GM12892 (cell line): ENCODE measurements around the gene AKAP10.
"Not testable (repeated sequence)": the region's sequence is repeated elsewhere in the genome, so short reads cannot be mapped to it uniquely, and the experiment has no call there.

Experiments used
- POLR2A ChIP-seq: IDR thresholded peaks from 2 replicates; pipeline ENCODE4 v1.6.1; 2011; ENCODE audit warnings: low read depth, low read length, control low read depth
- POLR2AphosphoS5 ChIP-seq: IDR thresholded peaks from 2 replicates; pipeline ENCODE4 v1.6.1; 2011; ENCODE audit warnings: low read depth, low read length, control low read depth
- TAF1 ChIP-seq: IDR thresholded peaks from 2 replicates; pipeline ENCODE4 v1.6.1; 2011; ENCODE audit warnings: low read depth, mild to moderate bottlenecking, control low read depth, low read length, borderline replicate concordance

GRCh38 chr17:19962954-19963353 is 14.7 kb downstream of the AKAP10 start:
- TF ChIP-seq POLR2A, TAF1, POLR2AphosphoS5: not testable (repeated sequence)
